Osteocyte (in vitro differentiated cells): ENCODE results near the gene LHX3. TPM values are rescaled to one million over a fixed set of nuclear protein-coding genes. Genes with fewer than 3 reads are reported as not detected.

Experiments used
- DNase-seq: peaks from one replicate; pipeline ENCODE4 v3.0.0; 2021; ENCODE audit warnings: mixed read lengths; ENCODE audit not compliant: unreplicated experiment; ENCODE audit errors: extremely low spot score
- H3K27ac Mint-ChIP-seq: one replicate; pipeline ENCODE4 v1.8.0; 2021; ENCODE audit warnings: mild to moderate bottlenecking, mixed read lengths; ENCODE audit not compliant: unreplicated experiment
- H3K27me3 Mint-ChIP-seq: one replicate; pipeline ENCODE4 v1.8.0; 2021; ENCODE audit warnings: mixed read lengths; ENCODE audit not compliant: unreplicated experiment
- H3K36me3 Mint-ChIP-seq: one replicate; pipeline ENCODE4 v1.8.0; 2021; ENCODE audit warnings: mixed read lengths; ENCODE audit not compliant: unreplicated experiment
- H3K4me1 Mint-ChIP-seq: one replicate; pipeline ENCODE4 v1.8.0; 2021; ENCODE audit warnings: mixed read lengths; ENCODE audit not compliant: unreplicated experiment
- H3K4me3 Mint-ChIP-seq: one replicate; pipeline ENCODE4 v1.8.0; 2021; ENCODE audit warnings: mild to moderate bottlenecking, moderate library complexity, mixed read lengths; ENCODE audit not compliant: unreplicated experiment
- H3K9me3 Mint-ChIP-seq: one replicate; pipeline ENCODE4 v1.8.0; 2021; ENCODE audit warnings: mixed read lengths; ENCODE audit not compliant: unreplicated experiment
- CTCF ChIP-seq: fragments of 200-600 bp; sonication (generic); IDR thresholded peaks from 2 replicates; pipeline ENCODE4 v1.5.0; 2021; ENCODE audit warnings: antibody characterized with exemption, mild to moderate bottlenecking, moderate library complexity
- total RNA-seq: library from RNA; stranded (reverse); gene quantifications from 2 replicates; pipeline ENCODE4 v1.2.1, GENCODE V29; 2021

The LHX3 gene
- total RNA-seq, 1 donor from 2014 or later = not detected

GRCh38 chr9:136251264-136252115 is 46.6 kb upstream of the LHX3 start:
- Mint-ChIP-seq H3K36me3 (no peaks in the 10 kb centered on the region), H3K4me1 (peaks cover 12% of the 10 kb centered on the region), H3K4me3 (no peak overlapping the region), H3K9me3 (no peaks in the 10 kb centered on the region), H3K27me3 (peaks cover 13% of the 10 kb centered on the region), H3K27ac (no peak overlapping the region)
- no peak for TF ChIP-seq CTCF
- no peak for DNase-seq

GRCh38 chr9:136250676-136251075 is 45.7 kb upstream of the LHX3 start:
- no peak for DNase-seq
- no peaks in the 10 kb centered on the region for H3K9me3 Mint-ChIP-seq
- TF ChIP-seq CTCF = no peak
- H3K36me3 Mint-ChIP-seq = no peaks in the 10 kb centered on the region
- peaks cover 12% of the 10 kb centered on the region for H3K4me1 Mint-ChIP-seq
- H3K27ac Mint-ChIP-seq = no peak overlapping the region
- peaks cover 13% of the 10 kb centered on the region for H3K27me3 Mint-ChIP-seq
- no peak overlapping the region for H3K4me3 Mint-ChIP-seq

GRCh38 chr9:136249877-136250559 is 45.1 kb upstream of the LHX3 start:
- Mint-ChIP-seq H3K4me3 (no peak overlapping the region), H3K27me3 (peaks cover 13% of the 10 kb centered on the region), H3K4me1 (peaks cover 8% of the 10 kb centered on the region), H3K27ac (no peak overlapping the region), H3K9me3 (no peaks in the 10 kb centered on the region), H3K36me3 (no peaks in the 10 kb centered on the region)
- no peak for TF ChIP-seq CTCF
- no peak for DNase-seq

- Mint-ChIP-seq H3K27me3 (peaks cover 13% of the 10 kb centered on the region), H3K4me1 (peaks cover 12% of the 10 kb centered on the region), H3K36me3 (no peaks in the 10 kb centered on the region), H3K27ac (no peak overlapping the region), H3K4me3 (no peak overlapping the region), H3K9me3 (no peaks in the 10 kb centered on the region)
- no peak for TF ChIP-seq CTCF
- no peak for DNase-seq
Measured at GRCh38 chr9:136248951-136249876, 44.3 kb upstream of the LHX3 start.
